Measurements from ENCODE around the gene GABRB2.

GABRB2 gene

DNA sequence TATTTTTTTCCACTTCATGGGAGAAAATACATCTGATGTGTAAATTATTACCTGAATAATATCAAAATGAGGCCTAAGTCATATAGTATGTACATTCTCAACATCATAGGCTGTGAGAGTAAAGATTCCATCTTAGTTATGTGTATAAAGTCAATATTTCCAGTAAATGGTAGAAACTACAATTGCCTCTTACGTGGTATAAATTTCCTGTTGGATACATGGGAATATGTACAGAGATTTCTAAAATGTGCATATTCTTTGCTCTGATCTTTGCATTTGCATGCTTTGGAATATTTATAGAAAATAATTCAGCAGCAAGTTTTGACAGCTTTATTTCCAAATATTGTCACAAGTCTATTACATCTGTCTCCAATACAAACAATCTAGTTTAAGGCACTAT lies 78.8 kb downstream of the GABRB2 start:
- no peak for DNase-seq

DNA sequence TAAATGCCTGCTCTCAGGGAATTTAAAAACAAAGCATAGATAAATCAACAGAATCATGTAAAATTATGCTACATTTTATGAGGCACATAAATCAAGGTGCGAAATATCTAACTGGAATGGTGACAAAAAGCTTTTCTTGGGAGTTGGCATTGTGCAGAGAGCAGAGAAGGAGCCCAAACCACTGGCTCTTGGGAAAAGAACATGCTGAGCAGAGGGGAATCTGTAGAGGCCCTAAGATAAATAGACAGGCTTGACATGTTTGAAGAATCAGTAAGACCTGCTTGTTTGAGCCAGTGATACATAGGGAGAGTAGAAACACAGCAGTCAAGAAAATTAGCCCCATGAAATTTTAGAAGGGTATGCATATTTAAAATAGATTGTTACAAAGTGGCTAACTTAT lies 85.8 kb downstream of the GABRB2 start:
- no peak for DNase-seq

DNA sequence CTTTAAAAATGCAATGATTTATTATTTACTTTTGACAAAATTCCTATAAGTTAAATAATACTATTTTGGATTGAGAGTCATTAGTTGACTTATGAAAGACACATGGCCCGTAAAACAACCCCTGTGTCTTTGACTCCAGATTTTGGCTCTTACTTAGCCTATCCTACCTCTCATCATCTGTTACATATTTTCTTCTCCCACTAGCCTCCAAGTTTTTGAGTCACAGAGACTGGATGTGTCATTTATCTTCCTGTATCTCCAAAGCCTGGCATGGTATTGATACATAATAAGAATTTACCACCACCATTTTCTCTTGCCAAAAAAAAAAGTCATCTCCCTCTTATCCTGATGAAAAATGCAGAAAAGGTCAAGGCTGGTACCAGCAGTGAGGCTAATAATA lies 99.9 kb downstream of the GABRB2 start:
- no peak for DNase-seq

DNA sequence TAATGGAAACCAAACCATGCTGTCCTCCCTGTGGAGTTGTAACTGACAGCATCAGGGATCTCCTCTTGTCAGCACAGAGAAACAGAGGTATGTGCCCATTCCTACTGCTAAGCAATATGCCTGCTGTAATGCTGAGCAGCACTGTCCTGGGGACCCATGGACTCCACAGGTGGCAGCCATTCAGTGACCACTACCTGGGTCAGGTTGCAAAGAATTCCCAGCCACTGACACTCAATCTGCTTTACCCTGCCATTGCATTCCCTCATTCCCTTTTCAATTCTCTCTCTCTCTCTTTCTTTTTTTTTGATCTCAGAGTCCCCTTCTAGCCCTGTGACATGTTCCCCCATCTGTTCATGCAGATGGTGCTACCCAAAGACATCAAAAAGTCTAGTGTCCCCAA lies 104.1 kb downstream of the GABRB2 start:
- DNase-seq: no peak

DNA sequence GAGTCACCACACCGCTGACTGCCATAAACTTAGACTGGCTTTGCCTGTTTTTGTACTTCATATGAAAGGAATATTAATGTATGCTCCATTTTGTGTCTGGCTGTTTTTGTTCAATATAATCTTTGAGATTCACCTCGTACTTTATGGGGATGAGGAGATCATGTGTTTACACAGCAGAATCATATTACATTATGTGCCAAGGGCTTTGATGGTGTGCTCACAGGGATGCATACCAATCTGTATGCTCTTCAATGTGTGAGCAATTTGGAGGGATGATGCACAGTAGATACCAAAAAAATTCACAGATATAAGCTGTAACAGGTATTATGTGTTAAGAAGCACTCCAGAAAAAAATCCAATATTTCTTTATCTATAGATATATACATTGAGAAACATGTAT lies 113.7 kb downstream of the GABRB2 start:
- DNase-seq: no peak

DNA sequence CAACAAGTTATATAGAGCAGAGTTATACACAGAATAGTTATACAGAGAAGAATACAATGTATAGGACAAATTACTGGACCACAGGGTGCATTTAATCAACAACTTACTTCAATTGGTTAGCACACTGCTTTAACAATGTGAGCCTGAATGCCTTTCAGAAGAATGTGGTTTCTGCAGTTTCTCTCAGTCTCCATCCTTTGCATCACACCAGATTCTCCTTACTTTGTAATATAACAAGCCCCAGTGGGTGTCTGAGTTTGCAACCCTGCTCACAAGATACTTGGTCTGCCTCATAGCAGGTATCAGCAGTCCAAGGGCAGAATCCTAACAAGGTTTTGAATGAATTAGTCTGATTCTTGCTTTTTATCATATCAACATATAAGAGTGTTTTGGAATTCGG lies 114.6 kb downstream of the GABRB2 start:
- no peak for DNase-seq

DNA sequence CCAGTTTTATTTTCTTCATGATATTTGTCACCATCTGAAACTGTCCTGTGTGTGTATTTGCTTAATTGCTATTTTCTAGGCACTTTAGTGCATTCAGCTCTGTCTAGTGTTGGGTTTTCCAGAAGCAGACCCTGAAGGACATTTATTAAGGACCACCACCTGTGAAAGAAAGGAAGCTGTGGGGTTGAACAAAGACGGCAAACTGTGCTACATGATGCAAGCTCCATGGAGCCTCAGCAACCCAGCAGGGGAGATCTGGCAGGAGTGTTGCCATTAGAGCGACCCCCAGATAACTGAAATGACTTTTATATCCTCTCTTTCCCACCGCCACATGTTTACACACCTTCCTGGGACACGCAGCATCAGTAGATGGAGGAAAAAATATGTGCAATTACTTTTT lies 125.5 kb downstream of the GABRB2 start:
- DNase-seq: no peak

DNA sequence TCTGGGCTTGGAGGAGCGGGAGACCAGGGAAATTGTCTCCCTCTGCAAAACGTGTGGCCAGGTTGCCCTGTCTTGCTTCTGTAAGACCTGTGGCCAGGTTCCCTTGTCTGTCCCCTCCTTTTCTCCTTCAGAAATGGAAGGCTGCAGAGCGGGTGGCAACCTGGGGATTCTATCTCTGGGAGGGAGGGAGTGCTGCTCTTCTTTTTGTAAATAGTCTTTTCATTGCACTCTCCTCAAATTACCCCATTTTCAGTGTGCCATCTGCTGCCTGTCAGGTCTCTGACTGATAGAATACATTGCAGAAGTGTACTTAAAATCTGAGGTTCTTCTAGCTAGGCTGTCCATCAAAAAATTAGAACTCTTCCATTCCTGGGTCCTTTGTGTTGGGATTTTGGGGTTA lies 126.0 kb downstream of the GABRB2 start:
- DNase-seq: no peak

DNA sequence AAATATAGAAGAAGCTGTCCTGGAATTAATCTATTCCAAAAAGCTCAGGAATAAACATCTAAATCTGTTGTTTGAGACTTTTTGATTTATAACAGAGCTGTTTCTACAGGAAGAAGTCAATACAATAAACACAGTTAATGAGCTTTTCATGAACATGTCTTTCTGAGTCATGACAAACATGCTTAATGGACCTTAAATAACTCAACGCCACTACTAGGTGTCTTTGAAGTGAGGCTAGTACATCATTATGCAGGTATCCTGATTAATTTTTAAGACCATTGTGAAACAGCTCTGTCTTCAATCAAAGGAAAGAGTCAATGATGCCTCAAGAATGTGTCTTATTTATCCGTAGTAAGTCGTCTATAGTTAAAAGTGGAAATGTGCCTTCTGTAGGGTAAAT lies 131.6 kb downstream of the GABRB2 start:
- peak; percentile 0 for DNase-seq

DNA sequence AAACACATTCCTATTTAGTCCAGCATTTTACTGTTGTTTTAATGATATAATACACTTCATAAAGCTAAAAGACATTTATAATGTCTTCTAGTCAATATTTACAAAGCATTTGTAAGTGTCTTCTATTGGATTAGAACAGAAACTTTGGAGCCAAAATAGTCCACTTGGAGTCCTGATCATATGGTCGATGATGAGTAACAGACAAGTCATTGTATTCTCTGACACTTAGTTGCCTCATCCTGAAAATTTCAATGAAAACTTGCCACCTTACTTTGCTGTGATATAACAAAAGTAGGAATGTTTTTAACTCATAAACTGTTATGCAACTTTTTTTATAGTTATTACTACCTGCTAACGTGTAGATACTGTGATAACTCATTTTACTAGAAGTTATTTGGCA lies 132.5 kb downstream of the GABRB2 start:
- no peak for DNase-seq

DNA sequence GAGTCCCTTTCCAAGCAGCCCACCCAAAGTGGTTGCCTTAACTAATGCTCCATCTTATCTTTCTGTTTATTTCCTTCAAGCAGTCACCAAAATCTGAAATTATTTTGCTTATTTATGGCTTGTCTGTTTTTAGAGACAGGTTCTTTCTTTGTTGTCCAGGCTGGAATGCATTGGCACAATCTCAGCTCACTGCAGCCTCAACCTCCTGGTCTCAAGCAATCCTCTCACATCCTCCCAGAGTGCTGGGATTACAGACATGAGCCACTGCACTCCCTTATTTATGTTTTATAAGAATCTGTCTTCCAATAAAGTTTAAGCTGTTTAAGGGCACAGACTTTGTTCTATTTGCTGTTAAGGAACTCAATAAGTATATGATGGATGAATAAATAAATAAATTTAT lies 133.7 kb downstream of the GABRB2 start:
- no peak for DNase-seq

DNA sequence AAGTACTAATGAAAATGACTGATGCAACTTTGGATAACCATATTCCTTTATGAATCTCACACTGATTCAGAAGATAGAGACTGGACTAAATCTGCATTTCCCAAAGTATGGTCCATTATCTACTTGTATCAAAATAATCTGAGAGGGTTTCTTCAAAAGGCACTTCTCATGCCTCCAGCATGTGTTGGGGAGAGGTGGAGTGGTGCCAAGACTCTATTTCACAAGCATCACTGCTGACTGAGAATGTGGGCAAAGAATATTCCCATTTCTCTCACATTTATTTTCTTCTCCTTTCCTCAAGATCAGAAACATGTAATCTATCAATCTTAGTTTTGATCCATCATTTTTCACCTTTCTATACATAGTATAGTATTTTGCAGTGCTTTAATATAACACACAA lies 135.4 kb downstream of the GABRB2 start:
- no peak for DNase-seq

DNA sequence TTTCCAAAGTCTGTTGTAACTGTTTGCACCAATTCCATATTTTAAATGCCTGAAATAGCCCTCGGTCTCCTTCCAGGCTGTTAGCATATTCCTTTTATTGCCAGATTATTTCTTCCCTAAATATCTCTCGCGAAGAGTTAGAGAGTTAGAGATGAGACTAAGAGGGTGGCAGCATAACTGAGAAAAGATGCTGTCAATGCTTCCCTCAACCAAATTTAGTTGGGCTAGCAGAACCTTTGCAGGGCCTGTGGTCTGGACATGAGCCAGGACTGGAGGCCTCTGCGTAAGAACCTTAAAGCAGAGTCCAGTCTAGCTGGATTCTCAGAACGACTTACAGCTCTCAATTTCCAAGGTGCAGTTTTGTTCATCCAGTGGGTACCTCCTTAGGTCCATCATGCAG lies 135.9 kb downstream of the GABRB2 start:
- DNase-seq: no peak

DNA sequence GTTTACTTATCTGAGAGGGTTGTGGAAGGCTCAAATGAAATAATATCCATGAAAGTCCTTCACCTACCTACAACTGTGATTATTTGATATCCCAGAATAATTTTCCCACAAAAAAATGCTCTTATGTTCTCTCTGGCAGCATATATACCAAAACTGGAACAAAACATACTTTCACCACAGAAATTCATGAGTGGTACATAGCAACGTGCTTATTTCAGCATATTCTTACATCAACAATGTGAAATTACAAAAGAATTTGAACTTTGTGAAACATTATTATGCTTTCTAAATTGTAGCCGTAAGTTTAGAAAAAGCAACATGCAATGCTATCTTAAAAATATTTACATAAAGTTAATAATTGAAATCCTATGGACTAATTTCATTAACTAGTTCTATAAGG lies 137.1 kb downstream of the GABRB2 start:
- DNase-seq: no peak

DNA sequence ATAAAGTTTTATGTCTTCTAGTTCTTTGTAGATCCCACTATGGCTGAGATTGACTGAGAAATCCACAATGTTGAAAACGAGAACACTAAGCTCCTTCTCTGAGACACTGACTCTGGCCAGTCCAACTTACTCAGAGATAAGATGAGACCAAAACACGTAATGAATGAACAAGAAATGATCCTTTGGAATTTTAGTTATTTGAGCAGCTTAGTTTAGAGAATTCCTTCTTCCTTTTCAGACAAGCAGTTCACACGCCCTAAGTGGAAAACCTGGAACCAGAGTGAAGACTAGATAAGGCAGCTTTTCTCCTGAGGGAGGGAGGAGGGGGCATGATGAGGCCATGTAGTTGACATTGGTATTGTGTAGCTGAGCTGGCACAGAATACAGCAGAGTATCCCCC lies 139.6 kb downstream of the GABRB2 start:
- no peak for DNase-seq

DNA sequence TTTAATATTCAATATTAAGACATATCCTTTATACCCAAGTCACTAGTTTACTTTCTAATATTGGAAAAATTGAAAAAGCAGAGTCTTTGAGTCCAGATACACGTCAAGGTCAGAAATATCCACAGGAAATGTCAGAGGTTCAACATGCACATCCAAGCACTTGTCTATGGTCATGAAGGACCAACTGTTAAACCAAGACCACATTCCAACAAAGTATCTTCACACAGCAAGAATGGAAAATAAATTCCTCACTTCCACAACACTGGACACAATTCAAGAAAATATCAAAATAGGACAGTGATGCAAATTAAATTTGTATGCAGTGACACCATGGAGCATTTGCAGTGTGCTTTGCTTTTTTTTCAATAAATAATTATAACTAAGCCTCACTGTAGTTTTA lies 142.5 kb downstream of the GABRB2 start:
- DNase-seq: no peak

DNA sequence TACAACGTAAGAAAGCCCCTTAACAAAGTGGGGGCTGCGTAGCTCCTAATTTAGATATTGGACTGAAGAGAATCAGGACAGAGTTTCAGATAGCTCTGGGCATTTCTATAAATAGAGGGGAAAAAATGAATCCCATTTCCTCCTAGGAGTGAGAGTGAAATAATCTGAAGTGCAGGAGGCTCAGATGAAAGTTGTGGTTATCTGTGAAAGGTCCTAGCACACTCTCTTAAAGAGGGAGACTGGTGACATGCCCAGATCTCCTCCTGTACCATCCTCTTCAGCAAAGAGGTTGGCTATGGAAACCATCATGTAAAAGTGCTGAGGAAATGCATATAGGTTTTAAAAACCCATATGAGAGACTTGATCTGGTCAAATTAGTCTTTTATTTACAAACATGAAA lies 143.4 kb downstream of the GABRB2 start:
- DNase-seq: no peak

DNA sequence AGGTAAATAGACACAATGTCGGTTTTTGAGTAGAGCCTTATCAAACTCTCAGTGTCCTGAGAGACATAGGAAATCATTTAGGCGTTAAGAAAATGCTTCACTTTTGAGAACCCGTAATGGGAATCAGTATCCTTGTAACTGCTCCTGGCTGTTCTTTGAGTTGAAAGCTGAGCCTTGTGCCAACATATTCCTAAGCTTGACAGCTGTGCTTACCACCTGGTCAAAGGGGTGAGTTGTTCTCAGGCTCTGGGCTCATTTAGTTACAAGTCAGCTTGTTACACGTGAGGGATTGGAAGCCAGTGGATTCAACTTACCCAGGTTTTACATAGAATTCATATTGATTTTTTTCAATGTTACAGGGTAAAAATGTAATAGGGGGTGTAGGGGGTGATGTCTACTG lies 145.9 kb downstream of the GABRB2 start:
- DNase-seq: no peak

DNA sequence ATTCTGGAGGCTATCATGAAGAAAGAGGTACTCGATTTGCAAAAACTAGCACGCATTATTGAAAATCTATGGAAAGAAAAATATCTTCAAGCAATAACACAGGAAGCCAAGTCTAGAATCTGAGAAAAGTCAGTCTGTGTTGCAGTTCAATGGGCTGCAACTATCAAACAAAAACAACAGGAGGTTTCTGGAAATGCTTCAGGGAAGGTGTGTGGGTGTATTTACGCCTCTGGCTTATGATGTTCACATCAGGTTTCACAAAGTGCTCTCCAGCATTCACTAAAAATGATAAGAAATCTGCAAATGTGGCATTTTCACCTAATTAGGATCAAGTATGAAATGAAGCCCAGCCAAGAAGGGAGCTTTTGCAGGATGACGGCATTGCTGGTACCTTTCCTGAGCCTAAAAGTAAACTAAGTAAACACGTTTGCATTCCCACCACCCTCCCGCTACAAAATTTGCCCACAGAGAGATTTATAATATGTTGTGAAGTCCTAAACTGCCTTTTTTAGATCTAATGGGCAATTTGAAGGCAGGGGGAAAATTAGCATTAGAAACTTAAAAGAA lies 146.4 kb downstream of the GABRB2 start:
- no peak for DNase-seq

DNA sequence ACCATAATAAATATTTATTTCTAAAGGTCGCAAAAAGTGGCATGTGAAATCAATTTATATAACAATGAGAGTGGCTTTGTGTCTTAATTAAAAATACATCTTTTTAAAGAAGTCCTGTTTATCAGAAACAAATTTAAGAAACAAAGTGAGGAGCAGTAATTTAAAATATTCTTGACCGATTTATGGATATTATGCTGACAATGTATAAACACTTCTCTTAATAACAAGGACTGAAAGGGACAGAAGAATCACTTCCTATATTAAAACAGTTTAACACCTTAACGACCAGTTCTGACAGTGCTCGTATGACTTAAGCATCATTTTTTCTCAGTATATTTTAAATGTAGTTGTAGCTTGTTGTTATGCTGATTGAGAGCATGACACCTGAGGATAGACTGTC lies 149.1 kb downstream of the GABRB2 start:
- no peak for DNase-seq

DNA sequence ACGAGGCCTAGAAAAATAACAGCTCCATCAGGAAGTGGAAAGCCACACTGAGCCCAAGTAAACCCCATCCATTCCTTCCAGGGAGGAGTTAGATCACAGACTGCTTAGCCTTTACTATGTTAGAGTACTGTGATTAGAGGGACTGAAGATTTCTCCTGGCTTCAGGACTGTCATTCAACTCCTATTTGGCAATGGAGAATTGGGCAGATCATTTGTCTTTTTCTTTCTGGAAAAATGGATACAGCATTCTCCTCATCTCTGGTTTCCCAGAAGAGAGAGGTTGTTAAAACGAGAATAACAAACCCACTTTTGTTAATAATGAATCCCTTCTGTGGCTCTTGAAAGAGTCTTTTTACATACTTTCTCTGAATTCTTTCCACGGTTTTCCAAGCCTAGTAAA lies 150.4 kb downstream of the GABRB2 start:
- no peak for DNase-seq

DNA sequence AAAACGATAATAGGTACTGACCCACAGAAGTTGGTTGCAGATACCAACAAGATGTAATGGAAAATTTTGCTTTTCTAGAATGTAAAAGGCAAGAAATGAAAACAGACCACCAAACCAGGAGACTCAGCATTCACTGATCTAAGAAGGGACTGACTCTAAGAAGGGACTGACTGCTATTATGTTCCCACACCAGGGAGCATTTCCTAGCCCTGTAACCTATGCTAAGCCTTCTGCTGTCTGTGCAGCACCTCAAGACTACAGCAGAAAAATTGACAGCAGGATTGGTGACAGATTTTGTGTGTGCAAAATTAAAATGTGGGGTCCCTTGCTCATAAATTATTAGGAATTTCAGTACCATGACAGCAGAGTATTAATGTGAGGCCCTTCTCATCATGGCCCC lies 154.8 kb downstream of the GABRB2 start:
- DNase-seq: no peak

DNA sequence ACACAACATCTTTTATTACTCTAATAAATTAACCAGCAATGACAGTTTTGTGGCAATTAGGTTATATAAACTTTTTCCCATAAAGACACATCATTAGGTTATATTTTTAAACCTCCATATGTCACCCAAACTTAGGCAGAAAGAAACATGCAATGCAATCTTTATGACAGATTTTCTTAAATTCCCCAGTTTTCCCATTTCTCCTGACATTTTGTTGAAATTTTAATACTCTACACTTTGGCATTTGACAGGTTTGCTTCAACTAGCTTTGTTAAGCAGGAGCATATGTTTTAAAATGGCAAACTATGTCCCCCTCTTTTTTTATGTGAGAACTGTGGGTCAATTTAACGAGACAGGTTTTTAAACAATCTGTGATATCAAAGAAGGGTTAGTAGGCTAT lies 155.5 kb downstream of the GABRB2 start:
- DNase-seq: no peak

DNA sequence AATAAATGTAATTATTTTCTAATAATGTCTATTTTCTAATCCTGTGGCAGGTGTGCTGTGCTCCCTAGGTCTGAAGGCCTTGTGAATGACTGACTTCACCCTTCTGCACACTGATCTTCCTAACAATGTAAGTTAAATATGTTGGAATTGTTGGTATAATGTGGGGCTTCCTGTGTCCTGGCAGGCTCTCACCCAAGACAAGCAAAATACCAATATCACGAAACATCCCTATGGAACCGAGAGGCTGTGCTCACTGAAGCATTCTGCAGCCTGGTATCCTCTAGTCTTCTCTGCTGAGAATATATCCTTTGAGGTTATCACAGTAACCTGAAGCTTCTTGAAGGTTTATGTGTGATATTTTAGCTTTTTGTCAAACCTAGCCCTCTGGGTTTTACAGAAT lies 159.4 kb downstream of the GABRB2 start:
- no peak for DNase-seq

DNA sequence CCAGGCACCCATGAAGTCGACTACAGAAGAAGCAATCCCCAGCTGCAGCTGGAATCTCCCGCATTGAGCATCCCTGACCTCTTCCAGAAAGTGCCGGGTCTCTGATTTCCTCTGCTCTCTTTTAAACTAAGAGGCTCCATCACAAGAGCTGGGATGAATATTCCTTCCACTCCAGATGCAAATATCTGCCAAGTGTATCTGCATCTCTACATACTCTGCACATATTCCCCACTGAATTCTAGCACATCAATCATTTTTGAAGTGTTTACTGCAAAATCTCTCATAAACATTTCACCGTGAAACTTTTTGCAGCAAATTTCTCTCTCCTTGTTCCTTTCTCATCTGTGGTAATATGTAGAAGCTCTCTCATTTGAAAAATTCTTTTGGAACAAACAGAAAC lies 161.5 kb downstream of the GABRB2 start:
- no peak for DNase-seq

DNA sequence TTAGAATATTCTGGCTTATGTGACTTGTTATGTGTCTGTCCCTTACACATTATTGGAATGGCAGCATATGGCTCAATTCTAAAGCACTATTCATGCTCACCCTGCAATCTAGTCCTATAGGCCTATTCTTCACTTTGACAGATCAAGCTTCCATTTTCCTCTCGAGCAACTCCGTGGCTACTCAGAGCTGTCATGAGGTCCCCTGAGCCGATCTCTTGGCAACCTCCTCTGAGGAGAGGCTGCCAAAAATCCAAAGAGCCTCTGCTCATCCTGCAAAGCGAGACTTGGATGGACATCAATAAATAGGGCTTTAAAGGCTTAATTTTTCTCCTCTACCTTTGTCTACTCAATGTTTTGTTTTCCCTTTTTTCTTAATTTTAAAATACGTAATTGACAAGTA lies 163.8 kb downstream of the GABRB2 start:
- DNase-seq: no peak

Data from NCI-H1417 treated with DMSO at 0.1 percent for 48 hours (cell line).